Measurements from ENCODE around the gene GID8.

GRCh38 chr20:62931464-62931863, 6.5 kb upstream of the GID8 start:
- TF ChIP-seq CTCF (IDR thresholded peaks at IDR 0.05) (no peak), POLR2A (IDR thresholded peaks at IDR 0.05) (no peak), POLR2AphosphoS5 (IDR thresholded peaks at IDR 0.05) (no peak), EP300 (IDR thresholded peaks at IDR 0.05) (no peak)
